OCI-LY7 (cell line): ENCODE results near the gene GJA1. TPM values are rescaled to one million over a fixed set of nuclear protein-coding genes. Genes with fewer than 3 reads are reported as not detected.

Experiments used
- BruUV-seq: library from RNA; stranded (reverse); fragments of 400-500 nt; replicated peaks from 2 replicates; lab custom pipeline; 2021; lab: Mats Ljungman, UMichigan
- CTCF ChIA-PET: fragments of 300-600 bp; sonication (Branson Sonifier 250); formaldehyde crosslinking; loops from one replicate; lab custom pipeline; 2022; ENCODE audit warnings: antibody characterized with exemption; ENCODE audit not compliant: unreplicated experiment; lab: Charles Lee
- POLR2A ChIA-PET: fragments of 300-600 bp; sonication (Branson Sonifier 250); formaldehyde crosslinking; loops from one replicate; lab custom pipeline; 2022; ENCODE audit warnings: antibody characterized with exemption; lab: Charles Lee
- DNase-seq: peaks from one replicate; pipeline ENCODE4 v3.0.0-alpha.2; 2015; ENCODE audit warnings: low spot score
- H2AFZ ChIP-seq: fragments of 200-600 bp; sonication (generic), shearing (Covaris generic); 2 replicates; pipeline ENCODE4 v1.6.1; 2014; ENCODE audit warnings: mild to moderate bottlenecking, antibody characterized with exemption, low read length, moderate library complexity
- H3K27ac ChIP-seq: fragments of 200-600 bp; sonication (generic); 2 replicates; pipeline ENCODE4 v1.5.1; 2014; ENCODE audit warnings: mixed run types, low read depth, mild to moderate bottlenecking, moderate library complexity, low read length, inconsistent platforms; ENCODE audit not compliant: poor library complexity, severe bottlenecking
- H3K36me3 ChIP-seq: fragments of 200-600 bp; sonication (generic); 2 replicates; pipeline ENCODE4 v1.6.1; 2014; ENCODE audit warnings: mild to moderate bottlenecking, antibody characterized with exemption, low read length, moderate library complexity, mixed read lengths; ENCODE audit not compliant: insufficient read depth
- H3K4me1 ChIP-seq: fragments of 200-600 bp; sonication (generic); 2 replicates; pipeline ENCODE4 v1.5.1; 2014; ENCODE audit warnings: mild to moderate bottlenecking, low read length; ENCODE audit not compliant: insufficient read depth, poor library complexity, severe bottlenecking
- H3K4me2 ChIP-seq: fragments of 200-600 bp; sonication (generic); 2 replicates; pipeline ENCODE4 v1.6.1; 2014; ENCODE audit warnings: mild to moderate bottlenecking, low read length
- H3K4me3 ChIP-seq: fragments of 200-600 bp; sonication (generic); 2 replicates; pipeline ENCODE4 v1.5.1; 2014; ENCODE audit warnings: mild to moderate bottlenecking, low read depth, low read length; ENCODE audit not compliant: poor library complexity, severe bottlenecking
- H3K79me2 ChIP-seq: fragments of 200-600 bp; sonication (generic); 2 replicates; pipeline ENCODE4 v1.6.1; 2016; ENCODE audit warnings: low read depth, mild to moderate bottlenecking, low read length, moderate library complexity, mixed read lengths; ENCODE audit not compliant: insufficient read depth
- H3K9me2 ChIP-seq: fragments of 200-600 bp; sonication (generic); 2 replicates; pipeline ENCODE4 v1.6.1; 2016; ENCODE audit warnings: mild to moderate bottlenecking, low read length, mixed read lengths; ENCODE audit not compliant: insufficient read depth
- H3K9me3 ChIP-seq: fragments of 200-600 bp; sonication (generic); 2 replicates; pipeline ENCODE4 v1.6.1; 2014; ENCODE audit warnings: mild to moderate bottlenecking, mixed run types, low read length, mixed read lengths
- H4K20me1 ChIP-seq: fragments of 200-600 bp; sonication (generic); 2 replicates; pipeline ENCODE4 v1.6.1; 2014; ENCODE audit warnings: mild to moderate bottlenecking, antibody characterized with exemption, low read length, moderate library complexity, mixed read lengths; ENCODE audit not compliant: insufficient read depth
- CTCF ChIP-seq: fragments of 200-600 bp; sonication (generic); conservative IDR thresholded peaks from 2 replicates; pipeline ENCODE4 v1.5.1; 2014; ENCODE audit warnings: mild to moderate bottlenecking, antibody characterized with exemption, low read length, moderate library complexity, mixed read lengths
- EZH2phosphoT487 ChIP-seq: fragments of 200-600 bp; sonication (generic); IDR thresholded peaks from 2 replicates; pipeline ENCODE4 v1.6.1; 2018; ENCODE audit warnings: low read depth, borderline replicate concordance, mild to moderate bottlenecking, mixed run types, antibody characterized with exemption, low read length, moderate library complexity, mixed read lengths
- intact Hi-C: fragments of 100-400 bp; cut with micrococcal nuclease; formaldehyde crosslinking; loops from one replicate; pipeline ENCODE4 v1.10.0; 2022; ENCODE audit not compliant: unreplicated experiment
- total RNA-seq, 2 experiments: library from RNA; depleted of rRNA in 1 of 2; stranded (reverse); fragments of >200 nt in 1 of 2; shearing (Covaris generic) in 1 of 2; gene quantifications; 2 replicates each; pipeline ENCODE4 v1.2.3, GENCODE V29; 2014 to 2022

The GJA1 gene
- total RNA-seq, 2 experiments from 2014 or later = not detected

DNA sequence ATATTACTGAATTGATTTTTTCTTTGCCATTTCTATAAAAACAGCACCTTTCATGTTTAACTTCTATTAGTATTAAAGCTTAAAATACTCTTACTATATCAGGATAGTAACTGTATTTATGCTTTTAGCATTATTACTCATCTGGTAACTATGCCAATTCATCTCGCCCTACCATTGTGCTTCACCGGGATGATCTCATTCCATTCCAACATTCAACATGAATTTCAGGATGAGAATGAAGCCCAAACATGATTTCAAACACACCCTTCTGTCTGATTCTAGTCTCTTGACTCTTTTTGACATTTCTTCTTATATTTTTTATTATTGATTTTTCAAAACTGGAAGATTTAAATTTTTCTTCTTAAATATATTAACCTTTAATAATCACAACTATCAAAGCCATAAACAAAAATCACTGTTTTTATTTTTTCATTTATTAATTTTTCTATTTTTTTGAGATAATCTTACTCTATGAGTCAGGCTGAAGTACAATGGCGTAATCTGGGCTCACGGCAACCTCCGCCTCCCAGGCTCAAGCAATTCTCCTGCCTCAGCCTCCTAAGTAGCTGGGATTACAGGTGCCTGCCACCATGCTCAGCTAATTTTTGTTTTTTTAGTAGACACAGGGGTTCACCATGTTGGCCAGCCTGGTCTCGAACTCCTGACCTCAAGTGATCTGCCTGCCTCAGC, 46.7 kb downstream of the GJA1 start:
- DNase-seq = no peak
- intact Hi-C loops = no loop called here
- TF ChIP-seq CTCF (no peak), EZH2phosphoT487 (no peak)
- Histone ChIP-seq H2AFZ (no peak overlapping the region), H3K9me3 (no peaks in the 10 kb centered on the region), H3K79me2 (no peaks in the 10 kb centered on the region), H3K4me2 (no peak overlapping the region), H3K4me3 (no peak overlapping the region), H3K4me1 (no peaks in the 10 kb centered on the region), H3K27ac (no peak overlapping the region), H3K36me3 (no peaks in the 10 kb centered on the region), H3K9me2 (no peaks in the 10 kb centered on the region), H4K20me1 (no peaks in the 10 kb centered on the region)
- ChIA-PET POLR2A (no interaction called here), CTCF (no interaction called here)
- BruUV-seq = no TSS peak

DNA sequence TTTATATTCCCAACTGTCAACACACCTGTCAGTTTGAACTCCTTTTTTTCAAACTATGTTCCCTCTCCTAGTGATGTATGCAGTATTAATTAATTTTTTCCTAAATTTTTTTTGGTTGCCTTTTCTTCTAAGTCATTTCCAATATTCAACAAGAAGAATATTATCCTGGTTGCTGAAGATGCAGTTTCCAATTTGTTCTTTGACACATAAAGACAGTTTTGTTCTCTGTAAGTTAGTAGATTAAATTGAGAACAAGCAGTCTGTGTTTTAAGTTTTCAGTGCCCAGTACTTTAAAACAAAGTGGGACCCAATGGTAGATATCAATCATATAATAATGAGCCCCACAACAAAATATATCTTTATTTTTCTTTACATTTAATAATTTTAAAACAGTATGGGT, 47.3 kb downstream of the GJA1 start:
- H3K4me3 ChIP-seq = no peak overlapping the region
- no peak overlapping the region for H3K27ac ChIP-seq
- no peak overlapping the region for H3K4me2 ChIP-seq
- DNase-seq = no peak
- H4K20me1 ChIP-seq = no peaks in the 10 kb centered on the region
- CTCF ChIA-PET = no interaction called here
- BruUV-seq = no TSS peak
- no peak for TF ChIP-seq CTCF
- no peak for TF ChIP-seq EZH2phosphoT487
- no peaks in the 10 kb centered on the region for H3K9me3 ChIP-seq
- POLR2A ChIA-PET = no interaction called here
- H3K79me2 ChIP-seq = no peaks in the 10 kb centered on the region
- H3K9me2 ChIP-seq = no peaks in the 10 kb centered on the region
- no peaks in the 10 kb centered on the region for H3K36me3 ChIP-seq
- intact Hi-C loops = no loop called here
- H3K4me1 ChIP-seq = no peaks in the 10 kb centered on the region
- H2AFZ ChIP-seq = no peak overlapping the region

DNA sequence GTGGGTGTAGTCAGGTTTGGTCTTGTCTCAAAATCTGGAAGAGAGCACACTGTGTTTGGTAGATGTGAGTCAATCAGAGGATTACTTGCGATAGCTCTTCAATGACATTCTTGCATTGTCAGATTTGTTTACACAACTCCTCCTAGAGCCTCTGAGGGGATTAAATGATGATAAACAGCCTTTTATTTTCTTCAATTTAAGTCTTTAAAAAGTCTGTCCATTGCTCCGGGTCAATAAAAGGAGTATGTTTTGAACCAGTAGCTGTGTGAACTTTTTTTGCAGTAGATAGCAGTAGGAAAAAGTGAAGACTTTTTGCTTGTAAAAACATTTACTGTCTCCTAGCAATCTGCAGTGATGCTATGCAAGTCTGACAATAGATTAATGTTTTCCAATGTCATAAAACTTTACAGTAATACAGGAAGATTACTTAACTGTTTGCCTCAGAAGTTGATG, 49.9 kb downstream of the GJA1 start:
- CTCF ChIA-PET = no interaction called here
- H4K20me1 ChIP-seq = no peaks in the 10 kb centered on the region
- no peak overlapping the region for H3K4me2 ChIP-seq

More for the DNA sequence above, 49.9 kb downstream of the GJA1 start:
- Histone ChIP-seq H2AFZ (no peak overlapping the region), H3K4me1 (no peaks in the 10 kb centered on the region), H3K27ac (no peak overlapping the region), H3K9me3 (no peaks in the 10 kb centered on the region), H3K36me3 (no peaks in the 10 kb centered on the region), H3K79me2 (no peaks in the 10 kb centered on the region), H3K9me2 (no peaks in the 10 kb centered on the region), H3K4me3 (no peak overlapping the region)
- no peak for DNase-seq
- no TSS peak for BruUV-seq
- POLR2A ChIA-PET = no interaction called here
- intact Hi-C loops = no loop called here
- TF ChIP-seq EZH2phosphoT487 (no peak), CTCF (no peak)
